HUES48 (cell line): ENCODE results near the gene COL4A6.

ENCODE experiments used
- H3K27ac ChIP-seq: one replicate; pipeline ENCODE4 v1.7.0; 2013; ENCODE audit warnings: low read depth, low read length, inconsistent platforms
- H3K27me3 ChIP-seq: 2 replicates; pipeline ENCODE4 v1.6.1; 2013; ENCODE audit warnings: mild to moderate bottlenecking, low read length; ENCODE audit not compliant: control insufficient read depth, insufficient read depth
- H3K36me3 ChIP-seq: 2 replicates; pipeline ENCODE4 v1.6.1; 2013; ENCODE audit warnings: low read length; ENCODE audit not compliant: control insufficient read depth, insufficient read depth
- H3K4me1 ChIP-seq: 2 replicates; pipeline ENCODE4 v1.6.1; 2013; ENCODE audit warnings: mild to moderate bottlenecking, low read length; ENCODE audit not compliant: control insufficient read depth, insufficient read depth
- H3K4me3 ChIP-seq: 2 replicates; pipeline ENCODE4 v1.5.1; 2013; ENCODE audit warnings: mild to moderate bottlenecking, low read depth, low read length
- H3K9ac ChIP-seq: 2 replicates; pipeline ENCODE4 v1.6.1; 2013; ENCODE audit warnings: mild to moderate bottlenecking, low read depth, low read length, moderate library complexity
- H3K9me3 ChIP-seq: 2 replicates; pipeline ENCODE4 v1.6.1; 2013; ENCODE audit warnings: low read length; ENCODE audit not compliant: control insufficient read depth, insufficient read depth

COL4A6 gene

DNA sequence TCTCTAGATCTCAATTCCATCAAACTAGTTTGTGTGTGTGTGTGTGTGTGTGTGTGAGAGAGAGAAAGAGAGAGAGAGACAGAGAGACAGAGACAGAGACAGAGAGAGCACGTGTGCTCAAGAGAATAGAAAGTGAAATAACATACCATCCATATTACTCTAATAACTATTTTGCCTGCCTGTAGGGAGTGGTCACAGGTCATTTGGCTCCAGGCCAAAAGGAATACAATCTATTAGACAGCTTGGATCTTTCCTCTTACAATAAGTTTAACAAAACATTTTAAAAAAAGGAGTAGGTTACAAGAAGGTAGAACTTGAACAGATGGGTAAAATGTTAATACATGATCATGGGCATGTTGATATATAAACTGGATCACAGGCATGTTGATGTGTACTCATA lies 76.2 kb downstream of the COL4A6 start:
- H3K36me3 ChIP-seq, result no peaks in the 10 kb centered on the region
- peaks cover 21% of the 10 kb centered on the region for H3K4me1 ChIP-seq
- H3K4me3 ChIP-seq, result no peak overlapping the region
- no peak overlapping the region for H3K27ac ChIP-seq
- H3K9ac ChIP-seq, result no peak overlapping the region
- peaks cover 6% of the 10 kb centered on the region; the same call in 1 of the 2 replicates for H3K27me3 ChIP-seq
- no peaks in the 10 kb centered on the region for H3K9me3 ChIP-seq

DNA sequence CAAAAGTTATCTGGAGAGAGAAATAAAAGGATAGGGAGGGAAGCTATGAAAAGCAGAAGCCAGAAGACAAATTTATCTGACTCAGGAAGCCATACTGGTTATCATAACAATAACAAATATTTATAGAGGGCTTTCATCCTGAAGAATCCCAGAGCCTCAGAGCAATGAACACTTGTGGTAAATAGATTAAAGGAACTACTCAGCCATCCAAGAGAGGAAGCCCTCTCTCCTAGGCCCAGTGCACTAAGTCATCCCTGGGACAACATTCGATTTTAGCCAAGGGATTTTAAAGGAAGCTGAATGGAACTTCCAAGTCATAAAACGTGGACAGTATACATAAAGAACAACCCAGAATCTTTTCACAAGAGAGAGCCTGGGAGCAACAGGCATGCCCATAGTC lies 76.9 kb downstream of the COL4A6 start:
- no peak overlapping the region for H3K27ac ChIP-seq
- no peaks in the 10 kb centered on the region for H3K36me3 ChIP-seq
- H3K4me1 ChIP-seq, result peaks cover 20% of the 10 kb centered on the region
- peaks cover 6% of the 10 kb centered on the region; the same call in 1 of the 2 replicates for H3K27me3 ChIP-seq
- no peak overlapping the region for H3K4me3 ChIP-seq
- no peak overlapping the region for H3K9ac ChIP-seq
- H3K9me3 ChIP-seq, result no peaks in the 10 kb centered on the region

DNA sequence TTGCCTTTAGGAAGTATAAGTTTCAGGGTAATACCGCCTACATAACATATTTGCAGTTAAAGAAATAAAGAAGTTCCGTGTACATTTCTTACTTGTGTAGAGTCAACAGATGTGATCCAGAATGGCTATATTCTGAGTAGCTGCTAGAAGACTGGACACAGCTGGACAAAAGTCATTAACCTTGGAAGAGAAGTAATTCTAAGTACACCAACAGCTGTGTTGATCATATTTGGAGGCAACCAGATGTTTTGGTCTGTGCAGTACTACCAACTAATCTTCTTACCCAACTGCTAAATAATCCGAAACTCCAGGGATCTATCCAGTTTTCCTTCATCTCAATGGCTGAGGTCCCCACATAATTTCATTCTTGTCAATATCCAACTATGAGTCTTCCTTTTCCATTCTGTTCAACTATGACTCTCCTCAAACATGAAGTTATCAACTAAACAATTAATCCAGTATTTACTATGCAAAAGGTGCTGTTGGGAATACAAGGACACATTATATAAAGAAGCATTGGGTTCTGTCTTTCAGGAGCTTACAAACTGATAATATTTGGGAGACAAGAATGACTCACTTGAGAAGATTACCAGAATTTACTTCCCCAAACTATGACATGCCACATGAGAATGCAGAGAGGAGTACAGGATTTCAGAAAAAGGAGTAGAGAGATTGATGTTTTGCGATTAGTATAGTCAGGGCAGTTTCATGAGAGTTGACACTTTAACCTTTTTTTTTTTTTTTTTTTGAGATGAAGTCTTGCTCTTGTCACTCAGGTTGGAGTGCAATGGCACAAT lies 78.2 kb downstream of the COL4A6 start:
- no peak overlapping the region for H3K27ac ChIP-seq
- H3K36me3 ChIP-seq, result no peaks in the 10 kb centered on the region
- H3K9me3 ChIP-seq, result no peaks in the 10 kb centered on the region
- no peak overlapping the region for H3K9ac ChIP-seq
- no peak overlapping the region for H3K4me3 ChIP-seq
- peaks cover 6% of the 10 kb centered on the region; the same call in 1 of the 2 replicates for H3K27me3 ChIP-seq
- H3K4me1 ChIP-seq, result peaks cover 14% of the 10 kb centered on the region

DNA sequence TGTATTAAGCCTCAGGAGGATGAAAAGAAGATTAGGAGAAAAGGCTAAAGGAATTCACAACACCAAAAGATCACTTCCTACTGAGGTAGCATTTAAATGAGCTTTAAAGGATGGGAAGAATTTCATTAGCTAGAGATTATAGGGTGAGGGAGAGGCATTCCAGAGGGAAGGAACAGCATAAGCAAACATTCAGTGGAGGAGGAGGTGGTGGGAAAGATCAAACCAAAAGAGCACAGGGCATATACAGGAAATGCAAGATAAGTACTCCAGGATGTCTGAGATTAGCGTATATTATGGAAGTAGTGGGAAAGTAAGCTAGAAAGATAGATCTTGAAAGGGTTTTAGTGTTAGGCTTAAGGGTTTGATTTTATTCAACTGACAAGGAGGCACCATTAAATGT lies 84.8 kb downstream of the COL4A6 start:
- Histone ChIP-seq H3K4me1 (peaks cover 60% of the 10 kb centered on the region), H3K27ac (peak overlapping the region; percentile 62), H3K9ac (no peak overlapping the region), H3K9me3 (no peaks in the 10 kb centered on the region), H3K36me3 (no peaks in the 10 kb centered on the region), H3K27me3 (peaks cover 6% of the 10 kb centered on the region; the same call in 1 of the 2 replicates), H3K4me3 (no peak overlapping the region)

DNA sequence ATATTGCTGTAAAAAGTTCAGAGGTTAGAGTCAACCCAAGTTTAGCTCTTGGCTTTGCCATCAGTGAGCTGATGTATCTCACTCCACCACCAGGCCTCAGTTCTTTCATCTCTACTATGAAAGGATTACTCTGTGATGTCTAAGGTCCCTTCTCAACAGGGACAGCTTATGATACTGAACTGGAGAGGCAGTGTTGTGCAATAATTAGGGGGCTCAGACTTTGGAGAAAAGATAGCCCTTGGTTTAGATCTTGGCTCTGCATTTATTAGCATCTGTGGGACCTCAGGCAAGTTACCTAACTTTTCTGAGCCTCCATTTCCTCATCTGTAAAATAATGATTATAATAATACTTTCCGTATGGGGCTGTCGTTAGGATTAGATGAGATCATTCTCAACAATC lies 89.0 kb downstream of the COL4A6 start:
- Histone ChIP-seq H3K4me1 (peaks cover 59% of the 10 kb centered on the region), H3K27ac (no peak overlapping the region), H3K27me3 (no peaks in the 10 kb centered on the region), H3K9me3 (no peaks in the 10 kb centered on the region), H3K36me3 (no peaks in the 10 kb centered on the region), H3K9ac (no peak overlapping the region), H3K4me3 (no peak overlapping the region)

DNA sequence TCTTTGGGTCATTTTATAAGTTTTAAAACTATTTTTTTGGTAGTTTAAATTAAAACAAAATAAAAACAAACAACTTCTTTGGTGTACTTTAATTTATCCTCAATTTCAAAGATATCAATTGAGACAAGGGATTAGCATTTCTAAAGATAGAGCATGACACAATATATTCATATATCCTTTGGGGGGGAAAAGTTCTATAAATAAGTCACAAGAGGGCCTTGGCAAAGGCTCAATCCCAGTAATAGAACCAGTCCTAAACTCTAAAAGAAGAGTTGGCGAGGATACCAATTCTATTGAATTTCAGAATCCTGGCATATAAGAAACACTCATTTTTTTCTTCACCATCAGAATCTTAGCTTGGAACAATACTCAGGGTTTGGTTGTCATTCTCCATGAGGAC lies 89.7 kb downstream of the COL4A6 start:
- Histone ChIP-seq H3K27me3 (no peaks in the 10 kb centered on the region), H3K27ac (no peak overlapping the region), H3K9ac (no peak overlapping the region), H3K9me3 (no peaks in the 10 kb centered on the region), H3K36me3 (no peaks in the 10 kb centered on the region), H3K4me1 (peaks cover 61% of the 10 kb centered on the region), H3K4me3 (no peak overlapping the region)

DNA sequence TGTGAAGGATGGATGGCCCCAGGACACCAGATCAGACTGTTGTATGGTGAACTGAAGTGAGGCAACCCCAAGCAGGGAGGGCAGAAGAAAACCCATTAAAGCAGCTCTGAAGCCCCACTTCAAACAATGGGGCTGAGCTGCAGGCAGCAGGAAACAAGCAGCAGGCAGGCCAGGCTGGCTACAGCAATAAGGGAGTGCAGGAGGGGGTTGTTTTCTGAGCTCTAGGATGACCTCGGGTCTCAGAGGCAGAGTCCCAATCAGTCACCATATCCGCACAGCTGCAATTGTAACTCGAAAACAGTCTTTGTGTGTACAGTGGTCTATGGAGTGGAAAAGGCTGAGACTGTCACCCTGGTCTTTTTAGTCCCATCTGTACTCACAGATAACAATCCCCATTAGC lies 90.4 kb downstream of the COL4A6 start:
- H3K4me3 ChIP-seq, result no peak overlapping the region
- H3K9me3 ChIP-seq, result no peaks in the 10 kb centered on the region
- H3K9ac ChIP-seq, result no peak overlapping the region
- peak overlapping the region; percentile 65 for H3K27ac ChIP-seq
- peaks cover 56% of the 10 kb centered on the region for H3K4me1 ChIP-seq
- H3K27me3 ChIP-seq, result no peaks in the 10 kb centered on the region
- H3K36me3 ChIP-seq, result no peaks in the 10 kb centered on the region

DNA sequence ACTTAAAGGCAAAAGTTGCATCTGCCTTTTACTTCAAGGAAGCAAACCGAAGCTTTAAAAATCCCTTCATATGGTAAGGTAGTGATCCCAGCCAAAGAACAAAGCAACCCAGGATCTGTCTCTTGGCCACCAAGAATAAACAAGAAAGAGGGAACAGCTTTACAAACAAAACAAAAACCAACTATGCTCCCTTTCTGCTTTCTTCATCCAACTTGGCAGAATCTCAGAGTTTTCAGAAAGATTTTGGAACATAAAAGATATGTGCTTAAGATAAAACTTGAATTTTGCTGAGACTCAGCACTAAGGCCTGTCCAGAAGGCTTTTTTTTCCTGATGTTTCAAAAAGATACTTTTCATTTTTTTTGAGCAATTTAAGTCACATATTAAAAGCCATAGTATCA lies 94.0 kb downstream of the COL4A6 start:
- no peaks in the 10 kb centered on the region for H3K9me3 ChIP-seq
- H3K4me3 ChIP-seq, result no peak overlapping the region
- H3K36me3 ChIP-seq, result no peaks in the 10 kb centered on the region
- no peak overlapping the region for H3K27ac ChIP-seq
- H3K9ac ChIP-seq, result no peak overlapping the region
- H3K27me3 ChIP-seq, result no peaks in the 10 kb centered on the region
- H3K4me1 ChIP-seq, result peaks cover 37% of the 10 kb centered on the region

DNA sequence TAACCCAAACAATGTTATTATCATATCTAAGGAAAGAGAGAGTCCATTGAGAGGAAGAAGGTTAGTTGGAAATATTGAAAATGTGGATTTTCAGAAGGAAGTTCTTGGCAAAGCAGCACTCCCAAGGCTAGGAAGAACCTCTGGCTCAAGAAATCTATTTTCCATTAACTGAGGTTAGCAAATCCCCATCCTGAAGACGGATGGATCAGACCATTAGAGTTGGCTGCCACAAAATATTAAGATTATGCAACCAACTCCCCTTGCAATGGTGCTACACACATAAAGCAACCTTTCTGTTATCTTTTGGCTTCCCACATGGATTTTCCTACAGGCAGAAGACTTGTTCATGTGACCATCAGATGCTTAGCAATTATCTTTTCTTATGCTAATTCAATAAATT lies 96.3 kb downstream of the COL4A6 start:
- no peak overlapping the region for H3K27ac ChIP-seq
- peaks cover 15% of the 10 kb centered on the region for H3K4me1 ChIP-seq
- H3K9ac ChIP-seq, result no peak overlapping the region
- H3K36me3 ChIP-seq, result no peaks in the 10 kb centered on the region
- H3K27me3 ChIP-seq, result no peaks in the 10 kb centered on the region
- H3K9me3 ChIP-seq, result no peaks in the 10 kb centered on the region
- no peak overlapping the region for H3K4me3 ChIP-seq

DNA sequence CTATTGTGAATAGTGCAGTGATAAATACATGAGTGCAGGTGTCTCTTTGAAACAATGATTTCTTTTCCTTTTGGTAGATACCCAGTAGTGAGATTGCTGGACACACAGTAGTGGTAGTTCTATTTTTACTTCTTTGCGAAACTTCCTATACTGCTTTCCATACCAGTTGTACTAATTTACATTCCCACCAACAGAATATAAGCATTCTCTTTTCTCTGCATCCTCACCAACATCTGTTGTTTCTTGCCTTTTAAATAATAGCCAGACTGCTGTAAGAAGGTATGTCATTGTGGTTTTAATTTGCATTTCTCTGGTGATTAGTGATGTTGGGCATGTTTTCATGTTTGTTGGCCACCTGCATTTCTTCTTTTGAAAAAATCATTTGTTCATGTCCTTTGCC lies 105.9 kb downstream of the COL4A6 start:
- Histone ChIP-seq H3K4me3 (no peak overlapping the region), H3K36me3 (no peaks in the 10 kb centered on the region), H3K9me3 (no peaks in the 10 kb centered on the region), H3K27me3 (peaks cover 4% of the 10 kb centered on the region; the same call in 1 of the 2 replicates), H3K9ac (no peak overlapping the region), H3K27ac (no peak overlapping the region), H3K4me1 (0 out of 2 replicates have a peak, but pooled peaks cover 3% of the 10 kb centered on the region)

DNA sequence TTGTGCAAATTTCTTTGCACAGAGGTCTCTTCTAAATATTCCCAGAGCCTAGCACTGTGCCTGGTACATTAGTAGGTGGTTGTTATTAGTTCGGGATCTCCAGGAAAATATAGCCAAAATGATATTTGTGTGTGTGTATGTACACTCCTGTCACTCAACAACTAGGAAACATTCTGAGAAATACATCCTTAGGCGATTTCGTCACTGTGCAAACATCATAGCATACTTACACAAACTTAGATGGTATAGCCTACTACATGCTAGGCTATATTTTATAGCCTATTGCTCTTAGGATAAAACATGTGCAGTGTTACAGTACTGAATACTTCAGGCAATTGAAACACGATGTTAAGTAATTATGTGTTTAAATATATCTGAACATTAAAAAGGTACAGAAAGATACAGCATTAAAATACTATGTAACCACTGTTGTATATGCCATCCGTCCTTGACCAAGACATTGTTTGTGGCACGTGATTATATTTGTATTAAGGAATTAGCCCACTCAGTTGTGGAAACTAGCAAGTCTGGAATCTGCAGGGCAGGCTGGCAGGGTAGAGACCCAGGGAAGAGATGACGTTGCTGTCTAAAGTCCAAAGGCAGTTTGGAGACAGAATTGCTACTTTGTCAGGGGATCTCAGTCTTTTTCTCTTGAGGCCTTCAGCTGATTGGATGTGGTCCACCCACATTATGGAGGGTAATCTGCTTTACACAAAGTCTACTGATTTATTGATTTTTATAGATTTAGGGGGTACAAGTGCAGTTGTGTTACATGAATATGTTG lies 106.9 kb downstream of the COL4A6 start:
- no peak overlapping the region for H3K9ac ChIP-seq
- H3K9me3 ChIP-seq, result no peaks in the 10 kb centered on the region
- 0 out of 2 replicates have a peak, but pooled peaks cover 3% of the 10 kb centered on the region for H3K4me1 ChIP-seq
- peaks cover 4% of the 10 kb centered on the region; the same call in 1 of the 2 replicates for H3K27me3 ChIP-seq
- no peak overlapping the region for H3K4me3 ChIP-seq
- H3K36me3 ChIP-seq, result no peaks in the 10 kb centered on the region
- no peak overlapping the region for H3K27ac ChIP-seq
